NCI-H187 treated with DMSO at 0.1 percent for 48 hours (cell line): ENCODE measurements around the gene TICAM1.
A peak's percentile ranks its signal among the peaks of the same experiment; 100 is the strongest.
"Not testable (repeated sequence)": the region's sequence is repeated elsewhere in the genome, so short reads cannot be mapped to it uniquely, and the experiment has no call there.

Experiments
- DNase-seq: peaks from one replicate; lab custom pipeline; 2025; lab: John Stamatoyannopoulos, UW

TICAM1 gene

DNA sequence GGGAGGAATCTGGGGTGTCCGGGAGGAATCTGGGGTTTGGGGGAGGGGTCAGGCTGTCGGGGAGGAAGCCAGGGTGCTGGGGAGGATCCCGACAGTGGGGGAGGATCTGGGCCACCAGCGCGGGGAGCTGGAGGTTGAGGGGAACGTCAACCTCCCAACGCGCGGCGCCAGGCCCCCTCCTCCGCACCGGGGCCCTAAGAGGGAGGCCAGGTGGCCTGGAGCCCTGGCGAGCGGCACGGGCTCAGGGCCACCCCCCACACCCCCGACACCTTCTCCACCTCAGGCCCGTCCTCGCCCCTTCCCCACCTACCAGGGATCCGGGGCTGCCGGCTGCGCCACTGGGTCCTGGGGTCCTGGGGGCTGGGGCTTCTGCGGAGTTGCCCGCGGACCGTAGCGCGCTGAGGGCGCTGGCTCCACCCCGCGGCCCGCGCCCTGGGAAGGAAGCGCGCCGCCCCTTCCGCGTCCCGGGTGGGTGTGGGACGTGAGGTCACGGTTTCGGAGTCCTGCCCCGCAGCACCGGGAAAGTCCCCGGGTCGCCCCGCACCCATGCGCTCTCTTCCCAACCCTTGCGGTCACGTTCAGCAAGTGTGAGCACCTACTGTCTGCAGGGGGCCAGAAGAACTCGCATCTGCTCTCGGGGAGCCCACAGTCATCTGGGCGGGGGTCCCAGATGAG, at the start of gene TICAM1:
TSS of gene TICAM1 (minus strand) at position 409 of the 675 bp plus-strand sequence. CDS start 13,335 bp downstream, outside the sequence.
- DNase-seq, result no peak

DNA sequence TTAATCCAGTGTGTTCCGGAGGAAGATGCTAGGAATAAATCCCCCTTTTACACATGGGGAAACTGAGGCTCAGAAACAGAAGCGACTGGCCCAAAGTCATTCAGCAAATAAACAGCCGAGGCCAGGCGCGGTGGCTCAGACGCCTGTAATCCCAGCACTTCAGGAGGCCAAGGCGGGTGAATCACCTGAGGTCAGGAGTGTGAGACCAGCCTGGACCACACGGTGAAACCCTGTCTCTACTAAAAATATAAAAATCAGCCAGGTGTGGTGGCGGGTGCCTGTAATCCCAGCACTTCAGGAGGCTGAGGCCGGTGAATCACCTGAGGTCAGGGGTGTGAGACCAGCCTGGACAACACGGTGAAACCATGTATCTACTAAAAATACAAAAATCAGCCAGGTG, 47.5 kb upstream of the TICAM1 start:
- DNase-seq, result no peak

DNA sequence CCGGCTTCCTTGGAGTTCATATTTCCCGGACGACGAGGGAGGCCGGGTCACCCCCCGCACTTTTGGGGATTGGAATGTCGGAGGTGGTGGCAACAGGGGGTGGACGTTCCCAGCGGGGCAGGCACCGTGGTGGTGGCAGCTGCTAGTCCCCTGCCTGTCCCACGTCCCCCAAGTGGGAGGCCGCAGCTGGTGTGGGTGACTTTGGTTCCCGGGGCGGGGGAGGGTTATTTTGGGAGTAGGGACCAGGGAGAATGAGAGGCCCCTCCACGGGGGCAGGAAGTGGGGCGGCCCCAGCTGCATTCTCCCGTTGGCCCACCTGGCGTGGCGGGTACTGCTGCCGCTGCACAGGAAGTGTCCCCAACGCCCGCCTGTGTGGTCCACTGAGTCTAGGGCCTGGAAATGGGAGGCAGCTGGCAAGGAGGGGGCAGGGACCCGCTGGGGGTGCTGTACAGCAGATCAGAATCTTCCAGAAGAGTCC, 47.0 kb upstream of the TICAM1 start:
- DNase-seq, result no peak

DNA sequence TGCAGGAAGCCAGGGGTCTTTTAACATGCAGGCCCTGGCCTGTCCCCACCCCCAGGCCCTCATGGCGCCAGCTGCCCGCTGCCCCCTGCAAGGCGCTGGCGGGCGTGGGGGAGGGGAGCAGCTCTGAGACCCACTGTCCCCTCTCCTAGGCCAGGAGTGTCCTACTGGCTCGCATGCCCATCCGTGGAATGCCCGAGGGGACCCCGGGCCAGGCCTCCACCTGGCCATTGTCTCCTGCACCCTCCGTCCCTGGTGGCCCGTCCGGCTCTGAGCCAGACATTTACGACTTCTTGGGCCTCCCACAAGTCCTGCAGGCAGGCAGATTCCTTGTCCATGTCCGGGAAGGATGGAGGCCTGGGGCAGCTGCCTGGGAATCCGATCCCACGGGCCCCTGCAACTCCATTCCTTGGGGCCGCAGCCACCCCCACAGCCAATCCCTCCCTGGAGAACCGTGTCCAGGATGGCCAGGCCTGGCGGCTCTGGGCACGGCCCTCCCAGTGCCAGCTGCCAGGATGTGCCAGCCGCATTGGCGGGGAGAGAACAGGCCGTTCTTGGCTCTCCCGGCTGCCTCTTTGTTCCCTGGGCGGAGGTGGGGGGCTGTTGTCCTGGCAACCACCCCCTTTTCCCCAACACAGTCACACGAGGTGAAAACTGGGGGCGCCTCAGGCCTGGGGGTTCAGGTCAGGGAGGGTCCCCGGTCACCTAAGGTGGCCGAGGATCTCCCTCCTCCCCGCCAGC, 46.4 kb upstream of the TICAM1 start:
- DNase-seq, result no peak

DNA sequence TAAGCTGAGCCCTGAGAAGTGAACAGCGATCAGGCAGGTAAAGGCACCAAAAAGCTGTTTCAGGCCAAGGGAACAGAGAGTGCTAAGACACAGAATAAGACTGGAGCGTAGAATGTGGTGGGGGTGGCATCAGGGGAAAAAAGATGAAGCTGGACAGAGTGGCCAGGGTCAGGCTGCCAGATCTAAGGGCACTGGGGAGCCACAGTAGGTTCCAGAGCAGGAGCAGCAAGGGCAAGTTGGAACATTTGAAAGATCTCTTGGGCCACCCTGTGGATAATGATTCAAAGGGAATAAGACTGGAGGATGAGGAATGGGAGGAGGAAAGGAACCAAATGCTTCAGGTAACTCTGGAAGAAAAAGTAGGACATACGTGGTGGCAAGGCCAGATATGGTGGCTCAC, 42.4 kb upstream of the TICAM1 start:
- no peak for DNase-seq

DNA sequence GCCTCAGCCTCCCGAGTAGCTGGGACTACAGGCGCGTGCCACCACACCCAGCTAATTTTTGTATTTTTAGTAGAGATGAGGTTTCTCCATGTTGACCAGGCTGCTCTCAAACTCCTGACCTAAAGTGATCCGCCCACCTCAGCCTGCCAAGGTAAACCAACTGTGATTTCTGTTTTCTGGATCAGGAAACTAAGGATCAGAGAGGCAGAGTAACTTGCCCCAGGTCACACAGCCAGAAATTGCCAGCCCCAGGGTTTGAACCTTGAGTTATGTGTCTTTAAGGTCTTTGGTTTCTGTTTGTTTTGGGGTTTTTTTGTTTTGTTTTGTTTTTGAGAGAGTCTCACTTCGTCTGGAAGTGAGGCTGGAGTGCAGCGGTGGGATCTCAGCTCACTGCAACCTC, 40.2 kb upstream of the TICAM1 start:
- DNase-seq, result no peak

DNA sequence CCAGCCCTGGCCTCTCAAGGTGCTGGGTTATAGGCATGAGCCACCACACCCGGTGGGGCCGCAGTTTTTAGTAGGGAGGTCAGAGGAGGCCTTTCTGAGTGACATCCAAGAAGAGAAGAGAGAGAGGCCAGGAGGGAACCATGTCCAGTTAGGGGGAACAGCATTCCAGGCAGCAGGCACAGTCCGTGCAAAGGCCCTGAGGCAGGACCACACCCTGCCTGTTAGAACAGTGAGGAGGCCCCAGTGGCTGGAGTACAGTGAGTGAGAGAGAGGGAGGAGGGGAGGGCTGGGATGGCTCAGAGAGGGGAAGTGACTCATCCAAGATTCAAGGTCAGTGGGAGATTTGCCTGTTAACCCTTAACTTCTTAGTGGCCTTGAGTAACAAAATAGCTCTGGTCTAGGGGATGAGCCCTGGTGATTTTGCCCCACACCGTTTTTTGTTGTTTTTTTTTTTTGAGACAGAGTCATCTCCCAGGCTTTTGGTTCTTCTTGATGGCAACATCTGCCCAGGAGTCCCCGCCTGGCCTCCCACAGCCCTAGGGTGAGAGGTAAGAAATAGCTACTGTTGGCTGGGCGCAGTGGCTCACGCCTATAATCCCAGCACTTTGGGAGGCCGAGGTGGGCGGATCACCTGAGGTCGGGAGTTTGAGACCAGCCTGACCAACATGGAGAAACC, 38.7 kb upstream of the TICAM1 start:
- no peak for DNase-seq

DNA sequence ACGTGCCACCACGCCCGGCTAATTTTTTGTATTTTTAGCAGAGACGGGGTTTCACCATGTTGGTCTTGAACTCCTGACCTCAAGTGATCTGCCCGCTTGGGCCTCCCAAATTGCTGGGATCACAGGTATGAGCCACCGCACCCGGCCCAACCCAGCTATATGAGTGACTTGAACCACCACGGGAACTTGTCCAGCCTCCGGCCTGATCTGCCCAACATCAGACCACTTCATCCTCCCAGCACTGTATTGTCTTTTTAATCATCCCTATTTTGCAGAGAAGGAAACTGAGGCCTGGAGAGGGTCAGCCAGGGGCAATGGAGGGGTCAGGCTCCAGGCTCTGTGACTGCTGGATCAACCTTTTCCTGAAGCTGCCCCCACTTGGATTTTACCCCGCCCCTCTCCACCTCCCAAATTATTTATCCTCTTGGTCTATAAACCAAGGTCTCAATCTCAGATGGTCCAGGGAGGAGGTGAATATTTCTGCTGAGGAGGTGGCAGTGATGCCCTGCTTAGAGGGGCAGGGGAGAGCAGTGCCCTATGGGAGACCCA, 36.8 kb upstream of the TICAM1 start:
- no peak for DNase-seq

DNA sequence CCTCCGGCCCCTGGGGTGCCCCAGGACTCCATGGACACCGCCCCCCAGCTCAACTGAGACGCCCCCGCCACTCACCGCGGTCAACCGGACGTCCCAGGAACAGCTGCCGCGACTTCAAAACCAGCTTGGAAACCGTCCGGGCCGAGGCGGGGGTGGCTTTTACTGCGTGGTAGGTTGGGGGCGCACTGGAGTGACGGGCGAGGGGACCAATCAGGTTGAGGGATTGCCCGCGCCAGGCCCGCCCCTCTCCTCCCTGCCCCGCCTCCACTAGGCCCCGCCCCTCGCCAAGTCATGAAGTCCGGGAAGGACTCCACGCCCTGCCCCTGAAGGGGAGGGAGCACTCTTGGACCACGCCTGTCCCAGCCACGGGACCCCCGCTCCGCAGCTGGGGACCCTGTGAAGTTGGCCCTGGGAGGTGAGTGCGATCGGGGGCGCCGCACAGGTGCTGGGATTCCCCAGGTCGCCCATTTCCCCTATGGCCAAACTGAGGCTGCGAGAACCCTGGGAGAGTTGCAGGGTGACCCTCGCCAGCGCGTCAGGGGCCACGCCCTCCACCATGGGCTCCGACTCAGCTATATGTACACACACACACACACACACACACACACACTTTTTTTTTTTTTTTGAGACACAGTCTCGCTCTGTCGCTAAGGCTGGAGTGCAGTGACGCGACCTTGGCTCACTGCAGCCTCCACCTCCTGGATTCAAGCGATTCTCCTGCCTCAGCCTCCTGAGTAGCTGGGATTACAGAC, 36.2 kb upstream of the TICAM1 start, which contains the start of gene PLIN3:
TSS of gene PLIN3 (minus strand) at position 134 of the 752 bp plus-strand sequence. CDS start 6,273 bp downstream, outside the sequence.
- DNase-seq, result no peak

DNA sequence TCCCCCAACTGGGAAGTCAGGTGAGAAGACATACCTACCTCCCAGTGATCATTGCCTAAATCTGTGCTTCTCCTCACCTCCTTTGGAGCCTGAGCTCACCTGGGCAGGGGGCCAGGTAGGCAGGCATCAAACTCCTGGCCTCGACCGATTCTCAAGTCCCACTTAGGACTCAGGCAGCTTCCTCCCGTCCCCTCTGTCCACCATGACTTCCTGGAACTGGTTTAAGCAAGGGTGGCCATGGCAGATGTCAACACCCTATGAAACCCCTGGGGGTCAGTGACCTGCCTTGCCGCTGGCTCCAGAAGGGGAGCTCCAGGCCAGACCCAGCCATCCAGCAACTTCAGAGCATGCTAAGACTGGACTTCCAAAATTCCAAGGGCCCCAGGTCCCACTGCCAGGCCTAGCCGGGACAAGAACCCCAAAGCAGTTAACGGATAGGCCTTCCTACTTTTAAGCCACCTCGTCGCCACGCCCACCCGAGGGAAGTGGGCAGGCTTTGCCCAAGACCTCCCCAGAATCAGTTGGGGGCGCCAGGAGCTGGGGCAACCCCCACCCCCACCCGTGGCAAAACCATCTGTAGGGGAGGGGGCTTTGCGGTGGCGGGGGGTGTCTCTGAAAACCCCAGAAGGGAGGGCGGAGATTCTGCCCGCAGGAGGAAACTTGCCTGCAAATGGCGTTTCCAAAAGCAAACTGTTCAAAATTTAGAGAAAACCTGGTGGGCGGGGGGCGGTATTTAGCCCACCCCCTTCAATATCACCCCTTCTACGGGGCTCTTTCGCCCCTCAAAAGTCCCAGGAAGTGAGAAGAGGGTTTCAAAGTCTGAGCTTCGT, 35.3 kb upstream of the TICAM1 start:
- no peak for DNase-seq

DNA sequence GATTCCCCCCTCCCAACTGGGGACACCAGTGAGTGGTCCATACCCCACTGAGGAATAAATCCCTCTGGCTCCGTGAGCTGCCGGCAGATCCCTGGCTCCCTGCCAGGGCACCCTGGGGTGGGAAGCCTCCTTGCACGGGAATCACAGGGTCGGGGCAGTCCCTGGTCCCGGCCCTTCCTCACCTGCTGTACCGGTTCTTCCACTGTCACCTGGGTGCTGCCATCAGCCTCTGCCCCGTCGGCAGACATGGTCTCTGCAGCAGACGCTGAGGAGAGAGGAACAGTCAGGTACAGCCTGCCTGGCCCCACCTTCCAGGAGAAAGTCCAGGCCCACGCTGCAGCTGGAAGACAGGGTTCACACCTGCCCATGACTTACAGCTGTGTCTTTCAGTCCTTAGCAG, 29.6 kb upstream of the TICAM1 start:
- no peak for DNase-seq

DNA sequence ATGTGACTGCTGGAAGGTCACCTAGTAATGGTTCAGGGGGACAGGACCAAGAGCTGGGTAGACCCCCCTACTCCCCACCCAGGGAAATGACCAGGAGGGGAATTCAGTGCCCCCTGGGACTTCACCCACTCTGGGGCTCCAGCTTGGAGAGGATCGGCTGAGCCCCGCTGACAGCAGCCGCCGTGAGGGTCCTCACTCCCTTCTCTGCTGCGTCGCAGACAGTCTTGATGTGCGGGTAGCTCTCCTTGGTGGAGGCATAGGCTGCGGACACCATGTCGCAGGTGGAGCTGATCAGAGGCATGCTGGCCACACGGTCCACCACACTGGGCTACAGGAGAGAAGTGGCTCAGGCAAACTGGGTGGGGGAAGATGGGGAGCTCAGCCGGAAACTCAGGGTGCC, 28.2 kb upstream of the TICAM1 start:
- DNase-seq, result no peak

DNA sequence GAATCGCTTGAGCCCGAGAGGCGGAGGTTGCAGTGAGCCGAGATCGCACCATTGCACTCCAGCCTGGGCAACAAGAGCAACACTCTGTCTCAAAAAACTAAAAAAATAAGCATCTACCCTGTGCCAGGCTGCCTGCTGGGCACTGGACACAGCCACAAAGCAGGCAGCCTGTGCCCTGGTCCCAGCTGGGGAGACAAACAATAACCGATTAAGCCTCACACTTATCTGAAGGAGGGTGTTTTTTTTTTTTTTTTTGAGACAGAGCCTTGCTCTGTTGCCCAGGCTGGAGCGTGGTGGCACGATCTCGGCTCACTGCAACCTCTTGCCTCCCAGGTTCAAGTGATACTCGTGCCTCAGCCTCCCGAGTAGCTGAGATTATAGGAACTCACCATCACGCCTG, 25.0 kb upstream of the TICAM1 start:
- not testable (repeated sequence) for DNase-seq

DNA sequence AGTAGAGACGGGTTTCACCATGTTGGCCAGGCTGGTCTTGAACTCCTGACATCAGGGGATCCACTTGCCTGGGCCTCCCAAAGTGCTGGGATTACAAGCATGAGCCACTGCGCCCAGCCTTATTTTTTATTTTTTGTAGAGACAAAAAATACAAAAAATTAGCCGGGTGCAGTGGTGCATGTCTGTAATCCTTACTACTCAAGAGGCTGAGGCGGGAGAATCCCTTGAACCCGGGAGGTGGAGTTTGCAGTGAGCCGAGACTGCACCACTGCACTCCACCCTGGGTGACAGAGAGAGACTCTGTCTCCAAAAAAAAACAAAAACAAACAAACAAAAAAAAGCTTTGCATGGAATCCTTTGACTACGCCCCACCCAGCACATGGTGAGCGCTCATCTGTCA, 22.0 kb upstream of the TICAM1 start:
- DNase-seq, result not testable (repeated sequence)

DNA sequence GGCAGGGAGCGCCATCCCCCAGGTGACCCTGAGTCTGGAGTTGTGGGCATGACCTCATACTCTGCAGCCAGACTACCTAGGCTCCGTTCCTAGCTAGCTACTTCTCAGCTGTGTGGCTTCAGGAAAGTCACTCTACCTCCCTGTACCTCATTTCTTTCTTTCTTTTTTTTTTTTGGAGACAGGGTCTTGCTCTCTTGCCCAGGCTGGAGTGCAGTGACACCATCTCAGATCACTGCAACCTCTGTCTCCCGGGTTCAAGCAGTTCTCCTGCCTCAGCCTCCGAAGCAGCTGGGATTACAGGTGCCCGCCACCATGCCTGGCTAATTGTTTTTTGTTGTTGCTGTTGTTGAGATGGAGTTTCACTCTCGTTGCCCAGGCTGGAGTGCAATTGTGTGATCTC, 21.0 kb upstream of the TICAM1 start:
- DNase-seq, result no peak

DNA sequence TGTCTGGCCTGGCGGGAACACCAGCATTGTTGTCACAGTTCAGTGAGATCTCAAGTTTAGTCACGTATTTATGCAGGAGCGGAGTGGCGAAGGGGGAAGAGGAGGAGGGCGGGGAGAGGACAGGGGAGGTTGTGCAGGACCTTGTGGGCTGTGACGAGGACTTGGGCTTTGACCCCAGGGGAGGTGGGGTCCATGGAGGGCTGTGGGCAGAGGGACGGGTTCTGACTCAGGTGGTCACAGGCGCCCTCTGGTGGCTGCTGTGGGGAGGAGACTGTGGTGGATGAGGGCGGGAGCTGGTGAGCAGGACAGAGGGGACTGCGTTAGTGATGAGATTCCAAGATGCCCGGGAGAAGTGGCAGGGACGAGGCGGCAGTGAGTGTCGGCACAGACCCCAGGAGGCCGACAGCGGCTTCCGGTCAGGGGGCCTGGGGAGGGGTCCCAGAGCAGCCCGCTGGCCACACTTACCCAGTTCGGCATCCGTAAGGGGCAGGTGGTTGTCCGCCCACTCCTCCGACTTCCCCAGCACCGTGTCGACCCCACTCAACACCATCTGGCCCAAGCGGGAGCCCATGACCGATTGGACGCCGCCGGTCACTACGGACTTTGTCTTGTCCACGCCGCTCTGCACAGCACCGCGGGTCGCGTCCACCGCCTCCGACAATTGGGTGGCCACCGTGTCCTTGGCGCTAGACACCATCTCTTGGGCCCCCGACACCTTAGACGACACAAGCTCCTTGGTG, 20.2 kb upstream of the TICAM1 start:
- DNase-seq, result peak; percentile 22

DNA sequence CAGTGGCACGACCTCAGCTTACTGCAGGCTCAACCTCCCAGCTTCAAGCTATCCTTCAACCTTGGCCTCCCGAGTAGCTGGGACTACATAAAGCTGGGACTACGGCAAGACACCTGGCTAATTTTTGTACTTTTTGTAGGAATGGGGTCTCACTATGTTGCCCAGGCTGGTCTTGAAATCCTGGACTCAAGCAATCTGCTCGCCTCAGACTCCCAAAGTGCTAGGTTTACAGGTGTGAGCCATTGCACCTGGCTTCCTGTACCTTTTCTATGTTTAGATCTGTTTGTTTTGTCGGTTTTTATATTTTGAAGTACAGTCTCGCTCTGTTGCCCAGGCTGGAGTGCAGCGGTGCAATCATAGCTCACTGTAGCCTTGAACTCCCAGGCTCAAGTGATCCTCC, 17.5 kb upstream of the TICAM1 start:
- DNase-seq, result no peak

DNA sequence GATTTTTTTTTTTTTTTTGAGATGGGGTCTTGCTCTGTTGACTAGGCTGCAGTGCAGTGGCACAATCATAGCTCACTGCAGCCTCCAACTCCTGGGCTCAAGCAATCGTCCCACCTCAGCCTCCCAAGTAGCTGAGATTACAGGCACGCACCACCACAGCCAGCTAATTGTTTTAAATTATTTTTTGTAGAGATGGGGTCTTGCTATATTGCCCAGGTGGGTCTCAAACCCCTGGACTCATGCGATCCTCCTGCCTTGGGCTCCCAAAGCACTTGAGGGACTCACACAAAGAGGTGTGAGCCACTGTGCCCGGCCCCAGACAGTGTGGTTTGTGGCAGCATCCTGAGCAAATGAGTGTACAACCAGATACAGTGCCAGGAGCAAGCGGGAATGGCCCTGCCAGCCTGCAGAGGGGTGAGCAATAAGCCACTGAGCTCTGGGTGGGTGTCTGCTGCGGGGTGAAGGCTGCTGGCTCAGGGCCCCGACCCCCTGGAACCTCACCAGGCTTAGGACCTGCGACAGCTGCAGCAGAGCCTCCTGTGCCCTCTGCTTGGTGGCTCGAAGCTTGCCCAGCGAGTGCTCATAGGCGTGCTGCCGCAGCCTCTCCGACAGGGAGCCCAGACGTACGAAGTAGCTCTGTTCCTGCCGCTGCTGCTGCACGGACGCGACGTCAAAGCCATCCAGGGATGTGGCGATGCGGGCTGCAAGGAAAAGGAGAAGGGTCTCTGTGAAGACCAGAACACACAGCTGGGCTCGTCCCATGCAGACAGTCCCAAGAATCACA, 15.9 kb upstream of the TICAM1 start:
- no peak for DNase-seq

DNA sequence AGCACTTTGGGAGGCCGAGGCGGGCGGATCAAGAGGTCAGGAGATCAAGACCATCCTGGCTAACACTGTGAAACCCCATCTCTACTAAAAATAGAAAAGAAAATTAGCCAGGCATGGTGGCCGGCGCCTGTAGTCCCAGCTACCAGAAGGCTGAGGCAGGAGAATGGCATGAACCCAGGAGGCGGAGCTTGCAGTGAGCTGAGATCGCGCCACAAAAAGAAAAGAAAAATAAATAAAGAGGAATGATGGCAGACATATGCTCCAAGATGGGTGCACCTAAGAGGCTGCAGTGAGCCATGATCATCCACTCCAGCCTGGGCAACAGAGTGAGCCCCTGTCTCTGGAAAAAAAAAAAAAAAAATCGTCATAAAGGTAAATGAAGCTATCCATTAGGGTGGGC, 14.5 kb upstream of the TICAM1 start:
- DNase-seq, result not testable (repeated sequence)
